Heart right ventricle (tissue), 16 donors: ENCODE results near the gene EME1. TPM values are rescaled to one million over a fixed set of nuclear protein-coding genes. Genes with fewer than 3 reads are reported as not detected.
"Not testable (repeated sequence)": the region's sequence is repeated elsewhere in the genome, so short reads cannot be mapped to it uniquely, and the experiment has no call there.

ENCODE experiments used
- ATAC-seq, 8 donors: fragments of 200-7000 bp; cut with Tn5 transposase; one replicate each; pipeline ENCODE4 v1.9.1; 2020; ENCODE audit warnings: mild to moderate bottlenecking in 8 of 8, moderate library complexity in 8 of 8, moderate number of reproducible peaks in 1 of 8
- DNase-seq, 2 donors: peaks; one replicate each; pipeline ENCODE4 v3.0.0-alpha.2; 2020
- H3K27ac ChIP-seq, 10 donors: fragments of 200-600 bp; sonication (generic) in 2 of 10; one replicate each; pipeline versions ENCODE4 v1.5.0 to v1.8.0; 2020 to 2022; ENCODE audit warnings: mild to moderate bottlenecking in 3 of 10
- H3K27me3 ChIP-seq, 7 donors: fragments of 200-600 bp; one replicate each; pipeline ENCODE4 v1.8.0; 2021 to 2022; ENCODE audit warnings: mild to moderate bottlenecking in 2 of 7
- H3K36me3 ChIP-seq, 9 donors: fragments of 200-600 bp; sonication (generic) in 1 of 9; one replicate each; pipeline versions ENCODE4 v1.5.0 to v1.8.0; 2020 to 2022; ENCODE audit warnings: mild to moderate bottlenecking in 2 of 9
- H3K4me1 ChIP-seq, 9 donors: fragments of 200-600 bp; sonication (generic) in 1 of 9; one replicate each; pipeline versions ENCODE4 v1.5.0 to v1.8.0; 2020 to 2022; ENCODE audit warnings: mild to moderate bottlenecking in 4 of 9
- H3K4me3 ChIP-seq, 10 donors: fragments of 200-600 bp; sonication (generic) in 2 of 10; one replicate each; pipeline versions ENCODE4 v1.5.0 to v1.8.0; 2020 to 2022; ENCODE audit warnings: mild to moderate bottlenecking in 7 of 10, moderate library complexity in 2 of 10
- H3K9me3 ChIP-seq, 11 donors: fragments of 200-600 bp in 10 of 11; sonication (generic) in 2 of 11; one replicate each; pipeline versions ENCODE4 v1.5.0 to v1.8.0; 2013 to 2022; ENCODE audit warnings: mild to moderate bottlenecking in 2 of 11, control low read depth in 1 of 11, moderate library complexity in 1 of 11
- WGBS, 2 donors: extraction: QIAGEN DNeasy Blood & Tissue Kit; methylation state at CpG; one replicate each; pipeline ENCODE4 v1.1.7; 2013; ENCODE audit warnings: inconsistent platforms in 1 of 2; 5-methylcytosine and 5-hydroxymethylcytosine counted together
- intact Hi-C, 10 donors: fragments of 100-400 bp; cut with DNase I; formaldehyde crosslinking; loops; one replicate each; pipeline versions ENCODE4 v1.11.1 to v1.14.2; 2022
- polyA plus RNA-seq, 2 donors: library from polyadenylated mRNA; stranded (reverse); fragments of 200-250 nt; gene quantifications; one replicate each; pipeline ENCODE4 v1.2.3, GENCODE V29; 2013
- total RNA-seq, 10 donors: library from RNA; stranded (reverse); fragmentation: NEBNext Ultra II Directional in 3 of 10; extraction: Animal tissue kit (Norgen Biotek cat#: 25700) in 3 of 10; gene quantifications; one replicate each; pipeline versions ENCODE4 v1.2.1 to v1.2.4, GENCODE V29; 2021 to 2023
- TF ChIP-seq, protein P1 (sequence below), 9 donors: fragments of 200-600 bp; sonication (generic) in 2 of 9; IDR thresholded peaks; one replicate each; pipeline versions ENCODE4 v1.5.0 to v1.8.0; 2021 to 2022; ENCODE audit warnings: antibody characterized with exemption in 9 of 9, mild to moderate bottlenecking in 5 of 9, moderate library complexity in 1 of 9
- donor health status: Arrhythmogenic right ventricular cardiomyopathy.
- donor health status: ischemic (EF 13 %, LVEDD 7.1; RV severe dilation, severe dysfunction).
- donor health status: healthy with polysubstance abuse.
- donor health status: DM: no; HTN: yes; CAD: no.
- donor health status: DM: no; HTN: no; CAD: no.
- donor health status: ischemic (EF 25% LVEDD 6.9; RV normal size, moderate dysfunction).
- donor health status: ischemic (EF 25% LVEDD 5.7; RV mildly dilated, moderate dysfunction).
- donor health status: healthy.
- donor health status: DM: yes; HTN: yes; CAD: no.
- donor health status: Ischemic cardiomyopathy.
- donor health status: ischemic (EF 35%, LVEDD 5.7; RV mildly dilated, moderate dysfunction).
- donor health status: nonischemic (EF 11% LVEDD 7.7; RV severe dilation, severe dysfunction).
- donor health status: DM: yes; HTN: yes; CAD: no.
- donor health status: PGD.
- donor health status: ischemic (EF 29% LVEDD 5.4; RV normal size, mild dysfunction).
- donor health status: nonischemic (EF 23%, LVEDD 6.1; RV moderate dilation, normal function).

The EME1 gene
- total and polyA plus RNA-seq, 12 donors = 0.20 to 1.8 (median 0.54) TPM

DNA sequence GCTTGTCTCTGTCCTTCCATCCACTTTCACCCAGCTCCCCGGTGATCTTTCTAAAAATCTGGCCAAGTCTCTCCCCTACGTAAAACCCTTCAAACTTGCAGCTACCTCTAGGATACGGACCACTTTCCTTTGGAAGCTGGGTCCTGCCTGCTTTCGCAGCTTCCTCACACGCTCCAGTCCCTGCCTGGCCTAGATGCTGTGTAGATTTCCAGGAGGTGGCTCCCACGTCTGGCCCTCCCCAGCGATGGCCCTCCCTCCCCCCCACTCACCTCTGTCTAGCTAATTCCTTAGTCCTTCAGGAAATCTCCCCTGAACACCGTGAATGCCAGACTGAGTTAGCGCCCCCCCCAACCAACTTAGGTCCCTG is 24.9 kb downstream of the EME1 start:
- H3K4me1 ChIP-seq = peaks cover 2 to 32% (median 22%) of the 10 kb centered on the region in 9 donors
- 53 to 56% methylated on average over 9 of the region's 9 CpGs for WGBS, 2 donors
- peak in 1 of 8 donors; percentile 7 for ATAC-seq
- H3K27me3 ChIP-seq = no peaks in the 10 kb centered on the region
- TF ChIP-seq, protein P1, sequence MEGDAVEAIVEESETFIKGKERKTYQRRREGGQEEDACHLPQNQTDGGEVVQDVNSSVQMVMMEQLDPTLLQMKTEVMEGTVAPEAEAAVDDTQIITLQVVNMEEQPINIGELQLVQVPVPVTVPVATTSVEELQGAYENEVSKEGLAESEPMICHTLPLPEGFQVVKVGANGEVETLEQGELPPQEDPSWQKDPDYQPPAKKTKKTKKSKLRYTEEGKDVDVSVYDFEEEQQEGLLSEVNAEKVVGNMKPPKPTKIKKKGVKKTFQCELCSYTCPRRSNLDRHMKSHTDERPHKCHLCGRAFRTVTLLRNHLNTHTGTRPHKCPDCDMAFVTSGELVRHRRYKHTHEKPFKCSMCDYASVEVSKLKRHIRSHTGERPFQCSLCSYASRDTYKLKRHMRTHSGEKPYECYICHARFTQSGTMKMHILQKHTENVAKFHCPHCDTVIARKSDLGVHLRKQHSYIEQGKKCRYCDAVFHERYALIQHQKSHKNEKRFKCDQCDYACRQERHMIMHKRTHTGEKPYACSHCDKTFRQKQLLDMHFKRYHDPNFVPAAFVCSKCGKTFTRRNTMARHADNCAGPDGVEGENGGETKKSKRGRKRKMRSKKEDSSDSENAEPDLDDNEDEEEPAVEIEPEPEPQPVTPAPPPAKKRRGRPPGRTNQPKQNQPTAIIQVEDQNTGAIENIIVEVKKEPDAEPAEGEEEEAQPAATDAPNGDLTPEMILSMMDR (IDR thresholded peaks at IDR 0.05) = no peak
- H3K27ac ChIP-seq = peak overlapping the region in 3 of 10 donors; percentile 79 to 90 (median 88)
- H3K4me3 ChIP-seq = peak overlapping the region in 9 of 10 donors; percentile 67 to 100 (median 95)
- intact Hi-C loops = loop anchor here in 1 of 10 donors (1.0 kb wide), 1 partner anchor 81 kb away; no protein-coding TSS in a partner anchor
- DNase-seq = no peak
- H3K36me3 ChIP-seq = peaks cover 0 to 26% (median 17%) of the 10 kb centered on the region in 9 donors
- no peaks in the 10 kb centered on the region for H3K9me3 ChIP-seq

GRCh38 chr17:50398672-50399071 is 25.6 kb downstream of the EME1 start:
- DNase-seq, intact Hi-C loops, H3K4me3 ChIP-seq, H3K9me3 ChIP-seq, ATAC-seq, H3K27ac ChIP-seq, H3K27me3 ChIP-seq: not testable (repeated sequence)
- 94 to 99% methylated on average over 3 of the region's 3 CpGs for WGBS, 2 donors
- Histone ChIP-seq H3K36me3 (peaks cover 0 to 18% (median 11%) of the 10 kb centered on the region in 9 donors), H3K4me1 (peaks cover 2 to 32% (median 22%) of the 10 kb centered on the region in 9 donors)

GRCh38 chr17:50399591-50399990 is 26.6 kb downstream of the EME1 start:
- WGBS, 2 donors = 93 to 95% methylated on average over 8 of the region's 8 CpGs
- H3K4me3 ChIP-seq, H3K27ac ChIP-seq, H3K36me3 ChIP-seq, ATAC-seq, H3K9me3 ChIP-seq, intact Hi-C loops, H3K27me3 ChIP-seq, DNase-seq: not testable (repeated sequence)
- peaks cover 2 to 28% (median 22%) of the 10 kb centered on the region in 9 donors for H3K4me1 ChIP-seq

- WGBS, 2 donors = 86 to 94% methylated on average over 4 of the region's 4 CpGs
- H3K4me1 ChIP-seq, ATAC-seq, H3K4me3 ChIP-seq, DNase-seq, intact Hi-C loops, H3K36me3 ChIP-seq, H3K27ac ChIP-seq, H3K9me3 ChIP-seq: not testable (repeated sequence)
- H3K27me3 ChIP-seq = peaks cover 0 to 12% (median 0%) of the 10 kb centered on the region in 7 donors
Measured at GRCh38 chr17:50405351-50405750, 32.3 kb downstream of the EME1 start.

- intact Hi-C loops = no loop called here
- DNase-seq (no peak), ATAC-seq (no peak)
- Histone ChIP-seq H3K9me3 (no peaks in the 10 kb centered on the region), H3K4me1 (no peaks in the 10 kb centered on the region), H3K27me3 (peaks cover 0 to 12% (median 0%) of the 10 kb centered on the region in 7 donors), H3K4me3 (no peak overlapping the region), H3K36me3 (no peaks in the 10 kb centered on the region), H3K27ac (no peak overlapping the region)
- TF ChIP-seq, protein P1 (IDR thresholded peaks at IDR 0.05) = no peak
- WGBS, 2 donors = 72 to 74% methylated on average over 5 of the region's 5 CpGs
Measured at GRCh38 chr17:50406578-50406977, 33.5 kb downstream of the EME1 start.

- no peak for DNase-seq
- peaks cover 0 to 12% (median 0%) of the 10 kb centered on the region in 7 donors for H3K27me3 ChIP-seq
- 65 to 77% methylated on average over 4 of the region's 4 CpGs for WGBS, 2 donors
Measured at GRCh38 chr17:50407921-50408320, 34.9 kb downstream of the EME1 start.

More at GRCh38 chr17:50407921-50408320, 34.9 kb downstream of the EME1 start:
- TF ChIP-seq, protein P1 (IDR thresholded peaks at IDR 0.05) = no peak
- Histone ChIP-seq H3K9me3 (no peaks in the 10 kb centered on the region), H3K36me3 (no peaks in the 10 kb centered on the region), H3K4me3 (no peak overlapping the region), H3K27ac (no peak overlapping the region), H3K4me1 (no peaks in the 10 kb centered on the region)
- intact Hi-C loops = no loop called here
- ATAC-seq = no peak
